HG03432 (cell line): ENCODE results near the gene RNF167.
A peak's percentile ranks its signal among the peaks of the same experiment; 100 is the strongest.

Experiments used
- ATAC-seq: cut with Tn5 transposase; IDR thresholded peaks from one replicate; pipeline ENCODE4 v1.9.1; 2021; ENCODE audit warnings: mild to moderate bottlenecking, moderate library complexity; ENCODE audit not compliant: unreplicated experiment

RNF167 gene

GRCh38 chr17:4939796-4940554 is at the start of gene RNF167, which contains the start of gene SLC25A11:
Gene RNF167, plus strand, starts transcription at chr17:4940268. Its CDS starts 642 bp downstream, at chr17:4940910.
Gene SLC25A11, minus strand, starts transcription at chr17:4940046. Its CDS starts 136 bp downstream, at chr17:4939910.
- peak; percentile 77 for ATAC-seq

GRCh38 chr17:4891411-4892410 is 48.4 kb upstream of the RNF167 start:
- ATAC-seq: no peak

GRCh38 chr17:4892499-4893221 is 47.4 kb upstream of the RNF167 start:
- no peak for ATAC-seq

GRCh38 chr17:4893272-4893671 is 46.8 kb upstream of the RNF167 start:
- ATAC-seq: no peak

GRCh38 chr17:4893721-4894560 is 46.1 kb upstream of the RNF167 start:
- no peak for ATAC-seq

- no peak for ATAC-seq
Measured at GRCh38 chr17:4895121-4895520, 44.9 kb upstream of the RNF167 start.

GRCh38 chr17:4895657-4896331 is 44.3 kb upstream of the RNF167 start:
- ATAC-seq: no peak

GRCh38 chr17:4896332-4897197 is 43.5 kb upstream of the RNF167 start:
- ATAC-seq: no peak

GRCh38 chr17:4897198-4897687 is 42.8 kb upstream of the RNF167 start:
- ATAC-seq: no peak

- no peak for ATAC-seq
Measured at GRCh38 chr17:4897785-4898184, 42.3 kb upstream of the RNF167 start.

- no peak for ATAC-seq
Measured at GRCh38 chr17:4898351-4898750, 41.7 kb upstream of the RNF167 start.

- no peak for ATAC-seq
Measured at GRCh38 chr17:4898927-4899326, 41.1 kb upstream of the RNF167 start.

- ATAC-seq: no peak
Measured at GRCh38 chr17:4899341-4900230, 40.5 kb upstream of the RNF167 start, which contains the start of gene C17orf107. Gene C17orf107, plus strand, starts transcription at chr17:4899536. Its CDS starts 227 bp downstream, at chr17:4899763.

- ATAC-seq: no peak
Measured at GRCh38 chr17:4900231-4901107, 39.6 kb upstream of the RNF167 start.

GRCh38 chr17:4901108-4901647 is 38.9 kb upstream of the RNF167 start:
- no peak for ATAC-seq
